GM21619 (cell line): ENCODE results near the gene KRT34.
"Not testable (repeated sequence)": the region's sequence is repeated elsewhere in the genome, so short reads cannot be mapped to it uniquely, and the experiment has no call there.

ENCODE experiments used
- ATAC-seq: cut with Tn5 transposase; IDR thresholded peaks from one replicate; pipeline ENCODE4 v1.9.1; 2021; ENCODE audit not compliant: unreplicated experiment

The KRT34 gene

GRCh38 chr17:41367426-41368075 lies 14.6 kb downstream of the KRT34 start:
- no peak for ATAC-seq

- ATAC-seq, result no peak
These were observed 16.0 kb downstream of the KRT34 start for GRCh38 chr17:41366070-41366469.

GRCh38 chr17:41363881-41364280 lies 18.2 kb downstream of the KRT34 start:
- no peak for ATAC-seq

- no peak for ATAC-seq
These were observed 21.7 kb downstream of the KRT34 start for GRCh38 chr17:41360296-41360995.

GRCh38 chr17:41354536-41354935 lies 27.6 kb downstream of the KRT34 start:
- no peak for ATAC-seq

- ATAC-seq, result no peak
These were observed 29.3 kb downstream of the KRT34 start for GRCh38 chr17:41352597-41353366.

- ATAC-seq, result no peak
These were observed 30.9 kb downstream of the KRT34 start for GRCh38 chr17:41351177-41351576.

GRCh38 chr17:41350381-41350878 lies 31.7 kb downstream of the KRT34 start, which contains the start of gene KRT33A:
Gene KRT33A, minus strand, starts transcription at chr17:41350828. Its CDS starts 61 bp downstream, at chr17:41350767.
- ATAC-seq, result not testable (repeated sequence)

- no peak for ATAC-seq
These were observed 34.0 kb downstream of the KRT34 start for GRCh38 chr17:41347869-41348760.

- ATAC-seq, result not testable (repeated sequence)
These were observed 35.7 kb downstream of the KRT34 start for GRCh38 chr17:41346421-41346820.

- ATAC-seq, result no peak
These were observed 36.1 kb downstream of the KRT34 start for GRCh38 chr17:41345992-41346391.

GRCh38 chr17:41343029-41343428 lies 39.1 kb downstream of the KRT34 start:
- no peak for ATAC-seq

GRCh38 chr17:41340934-41341861 lies 40.9 kb downstream of the KRT34 start:
- no peak for ATAC-seq

GRCh38 chr17:41340494-41340893 lies 41.6 kb downstream of the KRT34 start:
- no peak for ATAC-seq

- ATAC-seq, result no peak
These were observed 42.4 kb downstream of the KRT34 start for GRCh38 chr17:41339571-41340172.

- ATAC-seq, result no peak
These were observed 43.1 kb downstream of the KRT34 start for GRCh38 chr17:41338961-41339485.

GRCh38 chr17:41335747-41336146 lies 46.4 kb downstream of the KRT34 start:
- ATAC-seq, result no peak

GRCh38 chr17:41334385-41335305 lies 47.5 kb downstream of the KRT34 start:
- ATAC-seq, result no peak
